Loucy (cell line): ENCODE measurements around the gene KIF16B.

Source experiments
- EZH2phosphoT487 ChIP-seq: fragments of 200-600 bp; IDR thresholded peaks from 2 replicates; pipeline ENCODE4 v1.6.1; 2018; ENCODE audit warnings: antibody characterized with exemption, mild to moderate bottlenecking, moderate library complexity, borderline replicate concordance
- TF ChIP-seq, protein P1 (sequence below): fragments of 200-600 bp; sonication (generic); conservative IDR thresholded peaks from 2 replicates; pipeline ENCODE4 v1.5.1; 2014; ENCODE audit warnings: mild to moderate bottlenecking, antibody characterized with exemption, low read length

DNA sequence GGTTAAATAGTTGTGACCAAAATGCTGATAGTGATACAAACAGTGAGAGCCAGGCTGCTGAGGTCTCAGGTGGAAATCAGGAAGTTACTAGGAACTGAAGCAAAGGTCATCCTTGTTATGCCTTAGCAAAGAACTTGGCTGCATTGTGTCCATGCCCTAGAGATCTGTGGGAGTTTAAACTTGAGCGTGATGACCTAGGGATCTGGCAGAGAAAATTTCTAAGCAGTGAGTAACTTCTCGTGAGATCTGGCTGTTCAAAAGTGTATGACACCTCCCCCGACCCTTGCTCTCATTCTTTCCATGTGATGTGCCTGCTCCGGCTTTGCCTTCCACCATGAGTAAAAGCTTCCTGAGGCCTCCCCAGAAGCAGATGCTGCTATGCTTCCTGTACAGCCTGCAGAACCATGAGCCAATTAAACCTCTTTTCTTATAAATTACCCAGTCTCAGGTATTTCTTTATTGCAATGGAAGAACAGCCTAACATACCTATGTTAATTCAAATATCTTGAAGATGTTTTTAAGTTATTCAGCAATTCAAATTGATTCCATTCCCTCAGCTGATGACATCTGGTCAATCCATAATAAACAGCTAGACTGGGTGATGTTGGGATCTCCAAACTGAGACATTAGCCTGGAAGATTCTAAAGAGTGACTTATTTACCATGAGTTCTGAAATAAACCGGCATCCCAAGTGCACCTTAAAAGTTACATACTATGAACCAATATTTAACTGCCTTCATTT is 33.8 kb downstream of the KIF16B start:
- TF ChIP-seq, protein P1, sequence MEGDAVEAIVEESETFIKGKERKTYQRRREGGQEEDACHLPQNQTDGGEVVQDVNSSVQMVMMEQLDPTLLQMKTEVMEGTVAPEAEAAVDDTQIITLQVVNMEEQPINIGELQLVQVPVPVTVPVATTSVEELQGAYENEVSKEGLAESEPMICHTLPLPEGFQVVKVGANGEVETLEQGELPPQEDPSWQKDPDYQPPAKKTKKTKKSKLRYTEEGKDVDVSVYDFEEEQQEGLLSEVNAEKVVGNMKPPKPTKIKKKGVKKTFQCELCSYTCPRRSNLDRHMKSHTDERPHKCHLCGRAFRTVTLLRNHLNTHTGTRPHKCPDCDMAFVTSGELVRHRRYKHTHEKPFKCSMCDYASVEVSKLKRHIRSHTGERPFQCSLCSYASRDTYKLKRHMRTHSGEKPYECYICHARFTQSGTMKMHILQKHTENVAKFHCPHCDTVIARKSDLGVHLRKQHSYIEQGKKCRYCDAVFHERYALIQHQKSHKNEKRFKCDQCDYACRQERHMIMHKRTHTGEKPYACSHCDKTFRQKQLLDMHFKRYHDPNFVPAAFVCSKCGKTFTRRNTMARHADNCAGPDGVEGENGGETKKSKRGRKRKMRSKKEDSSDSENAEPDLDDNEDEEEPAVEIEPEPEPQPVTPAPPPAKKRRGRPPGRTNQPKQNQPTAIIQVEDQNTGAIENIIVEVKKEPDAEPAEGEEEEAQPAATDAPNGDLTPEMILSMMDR = no peak
- TF ChIP-seq EZH2phosphoT487 = no peak
